ENCODE measurements around the gene OOSP3.
"Not testable (repeated sequence)": the region's sequence is repeated elsewhere in the genome, so short reads cannot be mapped to it uniquely, and the experiment has no call there.

The OOSP3 gene

GRCh38 chr11:59877325-59877724, 1.3 kb upstream of the OOSP3 start:
- DNase-seq, result no peak

- DNase-seq, result no peak
Measured at GRCh38 chr11:59877784-59878183, 798 bp upstream of the OOSP3 start.

- no peak for DNase-seq
Measured at GRCh38 chr11:59879567-59879966, 985 bp downstream of the OOSP3 start.

- DNase-seq, result no peak
Measured at GRCh38 chr11:59883597-59883996, 5.0 kb downstream of the OOSP3 start.

- not testable (repeated sequence) for DNase-seq
Measured at GRCh38 chr11:59887156-59887555, 8.6 kb downstream of the OOSP3 start.

- DNase-seq, result peak; percentile 31
Measured at GRCh38 chr11:59891781-59892181, 13.2 kb downstream of the OOSP3 start.

- no peak for DNase-seq
Measured at GRCh38 chr11:59894616-59895015, 16.0 kb downstream of the OOSP3 start.

- DNase-seq, result no peak
Measured at GRCh38 chr11:59898046-59898445, 19.5 kb downstream of the OOSP3 start.

GRCh38 chr11:59898650-59899049, 20.1 kb downstream of the OOSP3 start:
- no peak for DNase-seq

GRCh38 chr11:59899532-59899931, 20.9 kb downstream of the OOSP3 start:
- no peak for DNase-seq

- DNase-seq, result no peak
Measured at GRCh38 chr11:59900366-59901126, 22.0 kb downstream of the OOSP3 start.

GRCh38 chr11:59901306-59901705, 22.7 kb downstream of the OOSP3 start:
- DNase-seq, result no peak

GRCh38 chr11:59903569-59903968, 25.0 kb downstream of the OOSP3 start:
- DNase-seq, result not testable (repeated sequence)

- DNase-seq, result no peak
Measured at GRCh38 chr11:59918480-59918879, 39.9 kb downstream of the OOSP3 start.

- DNase-seq, result no peak
Measured at GRCh38 chr11:59918987-59919589, 40.5 kb downstream of the OOSP3 start.

GRCh38 chr11:59923813-59924212, 45.2 kb downstream of the OOSP3 start:
- peak; percentile 16 for DNase-seq

- DNase-seq, result no peak
Measured at GRCh38 chr11:59931688-59932087, 53.1 kb downstream of the OOSP3 start.

- DNase-seq, result no peak
Measured at GRCh38 chr11:59938132-59938531, 59.5 kb downstream of the OOSP3 start, which contains the start of gene OOSP1. TSS of gene OOSP1 (plus strand) at chr11:59938432. CDS start at chr11:59938455, 23 bp downstream.

- DNase-seq, result no peak
Measured at GRCh38 chr11:59938718-59939117, 60.1 kb downstream of the OOSP3 start.

- no peak for DNase-seq
Measured at GRCh38 chr11:59939482-59939881, 60.9 kb downstream of the OOSP3 start.

GRCh38 chr11:59941091-59941490, 62.5 kb downstream of the OOSP3 start:
- no peak for DNase-seq

- no peak for DNase-seq
Measured at GRCh38 chr11:59943997-59944714, 65.6 kb downstream of the OOSP3 start.

GRCh38 chr11:59944720-59945119, 66.1 kb downstream of the OOSP3 start:
- no peak for DNase-seq

Data from retina (tissue), 1 donor.